Brain pericyte (primary cell): ENCODE data around the gene CIAO1.
"Not testable (repeated sequence)": the region's sequence is repeated elsewhere in the genome, so short reads cannot be mapped to it uniquely, and the experiment has no call there.

Experiments used
- DNase-seq: peaks from one replicate; pipeline ENCODE4 v3.0.0-alpha.2; 2012; ENCODE audit warnings: low read depth, low spot score

CIAO1 gene

DNA sequence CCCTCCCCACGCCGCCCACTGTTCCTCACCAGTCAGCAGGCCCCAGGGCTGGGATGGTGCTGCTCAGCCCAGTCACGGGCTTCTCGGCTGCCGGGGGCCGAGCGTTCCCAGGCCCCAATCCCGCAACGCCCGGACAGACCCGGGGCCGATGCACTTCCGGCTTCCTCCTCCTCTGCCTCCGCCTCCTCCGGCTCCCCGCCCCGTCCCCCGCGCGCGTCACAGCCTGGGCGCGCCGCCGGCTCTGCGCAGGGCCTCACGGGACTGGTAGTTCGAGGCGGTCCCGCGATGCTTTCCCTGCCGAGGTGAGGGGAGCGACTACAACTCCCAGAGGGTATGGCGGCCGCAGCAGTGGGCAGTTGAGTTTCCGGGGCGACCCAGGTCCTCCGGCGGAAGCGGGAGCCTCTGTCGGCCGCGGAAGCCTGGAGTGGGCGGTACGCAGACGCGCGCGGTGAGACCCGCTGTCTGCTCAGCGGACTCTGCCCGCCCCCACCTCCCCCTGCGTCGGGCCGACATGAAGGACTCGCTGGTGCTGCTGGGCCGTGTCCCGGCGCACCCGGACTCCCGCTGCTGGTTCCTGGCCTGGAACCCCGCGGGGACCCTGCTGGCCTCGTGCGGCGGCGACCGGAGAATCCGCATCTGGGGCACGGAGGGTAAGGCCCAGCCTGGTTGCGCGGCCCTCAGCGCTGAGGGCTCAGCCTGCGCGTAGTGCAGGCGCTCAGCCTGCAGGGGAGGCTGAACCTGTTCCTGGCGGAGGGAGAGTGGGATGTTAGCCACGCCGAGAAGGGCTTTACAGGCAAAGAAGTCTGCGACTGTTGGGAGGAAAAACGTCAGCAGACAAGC, at the start of gene CIAO1, which contains the start of gene TMEM127:
CIAO1 (plus strand) TSS at position 386 of the 840 bp plus-strand sequence; CDS start at position 512, 126 bp downstream.
TMEM127 (minus strand) TSS at position 158 of the 840 bp plus-strand sequence. CDS start 616 bp downstream, outside the sequence.
- peak; percentile 94 for DNase-seq

DNA sequence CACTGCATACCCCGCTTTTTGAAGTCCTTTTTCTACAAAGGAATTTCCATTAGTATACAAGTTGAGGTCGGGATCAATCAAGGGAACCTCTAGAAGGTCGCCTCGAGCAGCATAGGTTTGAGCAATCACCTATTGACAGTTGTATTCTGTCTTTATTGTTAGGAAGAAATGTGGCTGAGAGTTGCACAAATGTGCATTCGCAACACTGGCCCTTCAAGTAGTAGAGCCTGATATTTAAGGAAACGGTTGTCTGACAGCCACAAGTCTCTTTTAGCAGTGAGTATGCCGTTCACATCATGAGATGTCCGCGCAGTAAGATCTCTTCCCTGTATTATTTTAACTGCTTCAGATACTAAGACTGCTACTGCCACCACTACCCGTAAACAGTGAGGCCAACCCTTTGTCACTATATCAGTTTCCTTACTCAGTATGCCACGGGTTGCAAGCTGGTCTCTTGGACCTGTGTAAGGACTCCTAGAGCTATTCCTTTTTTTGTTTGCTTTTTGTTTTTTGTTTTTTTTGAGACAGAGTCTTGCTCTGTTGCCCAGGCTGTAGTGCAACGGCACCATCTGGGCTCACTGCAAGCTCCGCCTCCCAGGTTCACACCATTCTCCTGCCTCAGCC, 47.4 kb upstream of the CIAO1 start:
- DNase-seq = no peak

DNA sequence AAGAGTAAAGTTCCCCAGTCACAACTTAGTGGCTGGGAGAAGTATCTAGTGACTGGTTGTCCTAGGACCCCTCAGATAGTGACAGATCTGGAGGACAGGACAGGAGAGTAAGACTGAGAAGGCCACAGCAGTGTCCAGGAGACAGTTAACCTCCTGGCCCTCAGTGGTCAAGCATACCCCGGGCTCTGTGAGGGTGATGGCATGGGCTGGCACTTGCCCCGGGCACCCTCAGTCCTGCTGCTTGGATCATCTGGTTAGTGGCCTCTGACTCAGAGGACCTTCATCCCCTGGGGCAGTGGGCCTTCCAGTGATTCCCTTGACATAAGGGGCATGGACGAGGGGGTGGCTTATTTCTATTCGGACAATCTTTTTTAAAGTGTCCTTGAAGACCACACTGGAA, 46.1 kb upstream of the CIAO1 start:
- DNase-seq = not testable (repeated sequence)

DNA sequence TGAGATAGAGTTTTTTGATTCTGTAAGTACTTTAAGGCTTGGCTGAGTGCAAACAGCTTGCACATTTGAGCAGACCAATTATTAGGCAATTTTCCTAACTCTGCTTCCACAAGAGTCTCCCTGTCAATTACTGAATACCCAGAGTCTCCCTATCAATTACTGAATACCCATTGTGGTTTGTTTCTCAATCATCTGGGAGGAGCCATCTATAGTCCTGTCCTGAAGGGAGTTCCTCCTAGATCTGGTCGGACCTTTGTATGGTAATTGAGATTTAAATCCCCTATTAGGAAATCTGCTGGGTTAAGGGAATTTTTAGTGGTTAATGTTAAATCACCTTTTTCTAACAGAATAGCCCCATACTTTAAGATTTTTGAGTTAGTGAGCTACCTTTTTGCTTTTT, 44.9 kb upstream of the CIAO1 start:
- DNase-seq = not testable (repeated sequence)

DNA sequence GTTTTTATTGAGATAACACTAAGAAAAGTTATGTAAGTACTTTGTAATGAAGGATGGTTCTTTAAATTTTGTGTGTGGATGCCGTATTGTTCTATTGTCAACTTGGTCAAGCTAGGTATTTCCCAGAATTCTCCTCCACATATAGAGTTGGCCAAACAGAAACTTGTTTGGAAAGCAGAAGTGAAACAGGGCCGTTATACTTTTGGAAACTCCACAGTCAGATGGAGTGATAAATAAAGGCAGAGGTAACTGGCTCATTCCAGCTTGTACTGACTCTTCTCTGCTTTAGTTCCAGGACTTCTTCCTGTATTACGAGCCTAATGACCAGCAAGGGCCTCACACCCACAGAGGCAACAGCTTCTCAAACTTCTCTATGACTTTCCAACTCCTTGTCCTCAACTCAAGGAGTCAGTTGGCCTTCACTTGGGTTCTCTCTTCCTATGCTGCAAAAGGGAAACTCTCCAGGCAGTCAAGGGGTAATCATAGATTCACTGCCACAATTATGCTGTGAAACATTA, 41.0 kb upstream of the CIAO1 start:
- DNase-seq = no peak

DNA sequence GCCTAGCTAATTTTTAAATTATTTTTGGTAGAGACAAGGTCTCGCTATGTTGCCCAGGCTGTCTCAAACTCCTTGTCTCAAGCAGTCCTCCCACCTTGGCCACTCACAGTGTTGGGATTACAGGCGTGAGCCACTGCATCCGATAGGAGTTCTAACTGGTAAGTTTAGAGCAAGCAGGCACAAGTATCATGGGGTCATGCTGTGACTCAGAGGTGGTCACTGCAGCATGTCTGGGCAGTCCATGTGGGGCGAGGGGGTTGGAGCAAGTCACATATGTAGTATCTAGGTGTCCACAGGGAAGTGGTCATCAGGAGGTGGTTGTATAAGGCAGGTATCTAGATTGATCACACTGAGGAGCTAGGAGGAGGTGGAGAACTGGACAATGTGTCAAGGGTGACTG, 34.7 kb upstream of the CIAO1 start:
- no peak for DNase-seq

DNA sequence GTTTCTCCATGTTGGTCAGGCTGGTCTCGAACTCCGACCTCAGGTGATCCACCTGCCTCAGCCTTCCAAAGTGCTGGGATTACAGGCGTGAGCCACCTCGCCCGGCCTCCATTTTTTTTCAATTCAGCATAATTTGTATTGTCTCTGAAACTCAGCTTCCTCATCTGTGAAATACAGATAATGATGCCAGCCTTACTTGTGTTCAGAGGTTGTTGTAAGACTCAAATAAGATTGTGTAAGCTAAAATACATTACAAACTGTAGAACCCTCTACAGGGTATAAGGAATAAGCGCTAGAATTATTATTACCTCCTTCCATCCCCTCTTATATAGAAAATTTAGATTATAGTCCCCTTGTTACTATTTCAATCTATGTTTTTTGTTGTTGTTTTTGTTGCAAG, 32.6 kb upstream of the CIAO1 start:
- DNase-seq = no peak

DNA sequence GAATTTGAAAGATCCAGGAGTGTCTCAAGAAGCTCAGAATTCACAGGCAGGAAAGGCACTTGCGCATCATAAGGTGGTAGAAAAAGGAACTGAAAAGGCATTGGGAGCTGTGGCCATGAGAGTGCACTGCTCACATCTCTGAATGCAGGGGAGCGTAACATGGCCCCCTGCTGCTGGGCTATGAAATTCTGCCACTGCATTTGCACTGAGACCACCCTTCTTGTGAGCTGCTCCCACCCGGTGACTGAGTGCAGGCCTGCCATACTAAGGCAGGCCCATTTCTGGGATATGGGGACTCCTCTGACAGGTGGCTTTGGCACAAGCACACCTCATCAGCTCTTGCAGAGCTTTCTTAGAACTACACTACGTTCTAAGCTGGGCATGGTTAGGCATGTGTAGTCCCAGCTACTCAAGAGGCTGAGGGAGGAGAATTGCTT, 32.1 kb upstream of the CIAO1 start:
- DNase-seq = no peak

DNA sequence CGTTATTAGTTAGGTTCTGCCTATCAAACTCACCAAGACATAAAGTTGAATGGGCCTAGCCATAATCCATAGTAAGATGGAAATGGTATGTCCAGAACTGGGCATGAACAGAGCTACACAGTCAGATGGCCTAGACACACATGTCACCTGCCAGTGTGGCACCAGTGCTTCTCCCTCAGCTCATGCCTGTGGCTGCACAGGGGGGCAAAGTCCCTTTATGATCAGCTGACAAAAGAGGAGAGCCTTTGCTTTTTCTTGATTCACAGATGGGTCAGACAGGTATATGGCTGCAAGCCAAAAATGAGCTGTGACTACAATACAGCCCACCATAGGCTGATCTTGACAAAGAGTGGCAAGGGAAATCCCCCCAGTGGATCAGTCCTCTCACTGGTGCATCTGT, 29.1 kb upstream of the CIAO1 start:
- no peak for DNase-seq

DNA sequence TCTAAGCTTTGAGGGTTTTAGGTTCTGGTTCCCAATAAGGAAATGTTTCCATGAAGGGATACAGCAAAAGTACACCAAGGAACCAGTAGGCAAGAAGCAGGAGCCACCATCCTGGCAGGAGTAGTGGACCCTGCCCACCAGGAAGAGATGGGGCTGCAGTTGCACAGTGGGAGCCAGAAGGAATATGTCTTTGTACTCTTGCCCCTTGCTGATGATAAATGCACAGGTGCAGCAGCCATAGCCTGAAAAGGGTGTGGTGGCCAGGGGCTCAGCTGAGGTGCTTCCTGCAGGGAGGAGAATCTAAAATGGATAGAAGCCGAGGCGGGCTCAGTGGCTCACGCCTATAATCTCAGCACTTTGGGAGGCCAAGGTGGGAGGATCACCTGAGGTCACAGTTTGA, 27.8 kb upstream of the CIAO1 start:
- DNase-seq = no peak

DNA sequence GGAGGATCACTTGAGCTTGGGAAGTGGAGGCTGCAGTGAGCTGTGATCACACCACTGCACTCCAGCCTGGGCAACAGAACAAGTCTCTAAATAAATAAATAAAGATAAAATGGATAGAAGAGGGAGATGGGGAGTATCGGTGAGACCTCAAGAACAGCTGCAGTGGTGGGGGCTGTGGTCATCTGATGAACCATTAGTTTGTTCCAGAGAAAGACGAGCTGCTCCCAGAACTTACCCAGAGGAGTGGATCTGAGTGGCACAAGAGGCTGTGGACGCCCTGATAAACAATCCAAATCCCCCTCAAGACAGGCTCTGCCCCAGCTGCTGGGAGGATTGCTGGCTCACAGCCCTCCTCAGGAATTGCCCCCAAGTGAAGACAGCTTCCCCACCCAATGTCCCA, 26.9 kb upstream of the CIAO1 start:
- no peak for DNase-seq

DNA sequence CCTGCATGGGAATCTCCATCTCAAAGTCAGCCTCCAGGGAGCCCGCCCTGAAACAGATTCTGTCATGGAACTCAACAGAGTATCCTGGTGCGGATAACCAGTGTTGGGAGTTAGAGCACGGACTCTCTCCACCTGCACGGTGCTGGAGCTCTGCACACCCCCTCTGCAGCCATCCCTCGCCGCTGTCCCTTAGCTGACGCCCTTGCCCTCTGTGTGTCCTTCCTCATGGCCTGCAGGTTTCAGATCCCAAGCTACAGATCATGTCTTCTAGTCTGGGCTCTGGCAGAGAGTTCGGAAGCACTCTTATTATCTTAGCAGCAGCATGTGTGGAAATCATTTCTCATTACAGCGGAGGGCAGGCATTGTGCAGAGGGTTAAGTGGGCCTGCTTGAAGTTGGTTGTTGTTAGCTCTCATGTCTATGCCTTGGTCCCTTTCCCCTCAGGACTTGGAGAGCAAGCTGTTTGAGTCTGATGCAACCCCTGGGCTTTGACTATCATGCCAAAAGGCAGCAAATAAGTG, 26.2 kb upstream of the CIAO1 start:
- no peak for DNase-seq

DNA sequence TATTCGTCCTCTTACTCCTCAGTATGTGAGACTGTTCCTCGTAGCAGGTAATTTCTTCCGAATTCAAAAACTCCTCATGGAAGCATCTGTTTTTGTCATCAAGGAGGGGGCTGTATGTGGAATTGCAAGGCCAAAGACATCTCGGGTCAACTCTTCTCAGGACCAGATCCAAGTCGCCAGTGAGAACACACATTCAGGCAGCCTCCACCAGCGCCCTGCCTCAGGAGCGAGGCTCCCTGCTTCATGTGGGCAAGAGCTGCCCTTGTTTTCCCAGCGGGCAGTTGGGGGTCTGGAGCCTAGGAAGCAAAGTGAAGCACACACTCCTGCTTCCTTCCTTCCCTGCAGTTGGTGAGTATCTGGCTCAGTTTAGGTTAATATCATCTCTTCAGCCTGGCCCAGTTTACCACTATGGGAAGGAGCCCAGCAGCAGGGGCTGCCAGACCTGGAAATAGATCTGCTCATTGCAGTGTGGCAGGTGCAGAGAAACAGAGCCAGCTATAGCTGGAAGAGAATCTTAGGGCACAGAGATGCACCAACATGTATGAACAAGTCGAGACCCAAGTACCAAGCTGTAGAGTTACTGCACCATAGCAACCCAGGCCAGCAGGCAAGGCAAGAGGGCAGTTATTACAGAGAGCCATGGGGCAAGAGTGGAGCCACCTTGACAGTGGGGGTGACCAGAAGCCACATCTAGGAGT, 25.5 kb upstream of the CIAO1 start:
- no peak for DNase-seq

DNA sequence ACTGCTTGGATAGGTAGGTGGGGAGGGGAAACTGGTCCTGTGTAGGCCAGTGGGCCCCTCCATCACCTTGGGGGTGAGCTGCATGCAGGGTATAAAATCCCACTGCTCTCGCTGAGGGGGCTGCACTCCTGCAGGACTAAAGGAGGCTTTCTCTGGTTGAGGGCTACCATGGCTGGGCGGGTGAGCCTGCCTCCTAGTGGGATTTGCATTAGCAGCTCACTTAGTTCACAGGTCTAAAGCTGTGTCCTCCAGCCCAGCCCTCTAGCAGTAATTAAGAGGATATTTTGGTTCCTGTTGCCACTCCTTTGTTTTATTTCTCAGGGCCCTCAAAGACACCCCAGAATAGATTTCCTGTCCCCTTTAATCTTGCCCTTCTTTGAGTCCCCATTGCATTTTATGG, 24.8 kb upstream of the CIAO1 start:
- DNase-seq = no peak

DNA sequence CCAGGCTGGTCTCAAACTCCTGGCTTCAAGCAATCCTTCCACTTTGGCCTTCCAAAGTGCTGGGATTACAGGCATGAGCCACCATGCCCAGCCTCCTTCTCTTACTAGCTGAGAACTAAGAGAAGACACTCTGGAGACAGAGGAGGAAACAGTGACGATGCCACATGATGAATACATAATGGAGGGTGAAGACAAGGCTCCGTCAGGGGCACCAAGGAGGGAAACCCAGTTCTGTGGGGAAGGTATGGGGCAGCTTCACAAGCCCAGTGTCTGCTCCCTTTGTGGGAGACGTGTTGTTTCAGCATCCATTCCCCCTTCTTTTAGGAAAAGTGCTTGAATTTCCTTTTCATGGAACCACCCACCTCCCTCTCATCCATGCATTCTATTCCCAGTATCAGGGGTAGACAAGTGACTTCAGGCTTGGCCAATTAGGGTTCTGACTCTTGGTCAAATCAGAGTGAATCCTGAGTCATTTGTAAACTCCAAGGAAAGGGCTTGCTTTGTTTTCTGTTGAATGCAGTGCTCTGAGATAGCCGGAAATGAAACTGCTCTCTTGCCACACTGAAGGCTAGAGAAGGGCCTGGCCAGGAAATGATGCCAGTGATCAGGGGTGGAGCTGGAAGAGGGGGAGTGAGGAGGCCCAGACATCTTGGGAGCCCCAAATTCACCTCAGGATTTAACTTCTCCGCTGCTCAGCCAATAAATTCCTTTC, 24.0 kb upstream of the CIAO1 start:
- DNase-seq = no peak

DNA sequence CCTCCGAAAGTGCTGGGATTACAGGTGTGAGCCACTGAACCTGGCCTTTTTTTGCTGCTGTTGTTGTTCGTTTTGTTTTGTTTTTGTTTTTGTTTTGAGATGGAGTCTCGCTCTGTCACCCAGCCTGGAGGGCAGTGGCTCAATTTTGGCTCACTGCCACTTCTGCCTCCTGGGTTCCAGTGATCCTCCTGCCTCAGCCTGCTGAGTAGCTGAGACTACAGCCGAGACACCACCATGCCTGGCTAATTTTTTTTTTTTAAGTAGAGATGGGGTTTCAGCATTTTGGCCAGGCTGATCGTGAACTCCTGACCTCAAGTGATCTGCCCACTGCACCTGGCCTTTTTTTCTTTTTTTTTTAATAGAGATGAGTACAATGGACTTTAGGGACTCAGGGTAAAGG, 22.2 kb upstream of the CIAO1 start:
- no peak for DNase-seq

DNA sequence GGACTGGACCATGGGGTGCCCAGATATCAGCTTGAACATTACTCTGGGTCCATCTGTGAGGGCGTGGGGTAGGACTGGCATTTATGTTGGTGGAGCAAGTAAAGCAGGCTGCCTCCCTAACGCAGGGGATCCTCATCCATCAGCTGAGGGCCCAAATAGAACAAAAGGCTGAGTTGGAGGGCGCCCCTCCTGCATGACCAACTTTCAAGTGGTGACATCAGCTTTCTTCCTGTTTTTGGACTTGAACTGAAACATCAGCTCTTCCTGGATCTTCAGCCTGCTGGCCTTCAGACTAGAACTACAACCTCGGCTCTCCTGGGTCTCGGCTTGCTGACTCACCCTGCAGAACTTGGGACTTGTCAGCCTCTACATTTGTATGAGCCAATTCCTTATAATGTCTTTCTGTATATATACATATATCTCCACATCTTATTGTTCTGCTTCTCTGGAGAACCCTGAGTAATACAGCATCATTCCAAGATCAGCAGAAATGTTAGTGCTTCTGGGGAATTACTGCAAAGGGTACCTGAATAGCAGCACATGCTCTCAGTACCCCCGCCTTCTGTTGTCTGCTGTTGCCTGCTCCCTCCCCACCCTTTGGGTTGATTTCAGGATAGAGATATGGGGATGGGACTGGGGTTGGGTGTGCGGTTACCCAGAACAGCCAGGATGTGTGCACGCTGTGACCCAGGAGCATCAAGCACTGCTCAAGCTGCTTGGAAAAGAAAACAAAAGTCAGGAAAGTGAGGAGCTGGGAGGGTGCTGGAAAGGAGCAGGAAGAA, 20.2 kb upstream of the CIAO1 start:
- DNase-seq = no peak

DNA sequence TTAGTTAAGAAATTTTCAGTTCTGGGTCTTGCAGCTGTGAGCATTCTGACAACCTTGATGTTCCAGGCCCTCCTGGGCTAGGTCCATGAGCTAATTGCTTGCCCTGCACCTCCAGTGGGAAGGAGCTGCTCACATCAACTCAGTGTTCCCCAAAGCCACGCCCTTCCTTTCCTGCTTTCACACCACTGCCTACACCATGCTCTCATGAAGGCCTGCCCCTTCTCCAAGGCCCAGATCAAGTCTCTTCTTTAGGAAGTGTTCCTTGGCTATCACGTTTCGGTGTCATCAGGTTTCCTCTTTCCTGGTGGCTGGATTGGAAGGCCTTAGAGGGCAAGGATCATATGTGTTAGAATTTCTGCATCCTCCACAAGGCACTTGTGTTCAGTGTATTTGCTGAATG, 19.0 kb upstream of the CIAO1 start:
- no peak for DNase-seq

DNA sequence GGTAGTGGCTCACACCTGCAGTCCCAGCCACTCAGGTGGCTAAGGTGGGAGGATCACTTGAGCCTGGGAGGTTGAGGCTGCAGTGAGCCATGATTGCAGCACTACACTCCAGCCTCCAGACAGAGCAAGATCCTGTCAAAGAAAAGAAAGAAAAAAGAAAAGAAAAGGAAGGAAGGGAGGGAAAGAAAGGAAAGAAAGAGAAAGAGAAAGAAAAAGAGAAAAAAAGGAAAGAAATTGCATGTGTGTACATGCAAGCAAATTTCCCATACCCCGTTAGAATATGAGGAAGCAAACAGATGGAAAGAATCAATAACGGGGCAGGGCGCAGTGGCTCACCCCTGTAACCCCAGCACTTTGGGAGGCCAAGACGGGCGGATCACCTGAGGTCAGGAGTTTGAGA, 18.1 kb upstream of the CIAO1 start:
- no peak for DNase-seq

DNA sequence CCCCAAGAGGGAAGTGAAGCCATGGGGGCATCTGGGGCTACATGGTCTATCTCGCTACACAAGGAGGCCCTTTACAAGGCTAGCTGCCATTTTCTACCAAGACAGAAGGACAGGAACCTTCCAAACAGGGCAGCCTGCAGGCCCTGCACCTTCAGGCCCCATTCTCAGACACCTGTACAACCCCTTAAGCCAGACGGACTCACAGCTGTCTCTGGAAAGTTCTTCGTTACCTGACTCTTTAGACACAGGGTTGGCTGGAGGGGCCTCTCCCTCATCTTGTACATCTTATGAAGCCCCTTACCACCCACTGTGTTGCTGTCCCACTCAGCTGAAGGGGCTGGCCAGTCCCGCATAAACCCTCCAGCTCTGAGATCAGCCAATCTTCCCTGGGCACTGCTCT, 17.4 kb upstream of the CIAO1 start:
- no peak for DNase-seq

DNA sequence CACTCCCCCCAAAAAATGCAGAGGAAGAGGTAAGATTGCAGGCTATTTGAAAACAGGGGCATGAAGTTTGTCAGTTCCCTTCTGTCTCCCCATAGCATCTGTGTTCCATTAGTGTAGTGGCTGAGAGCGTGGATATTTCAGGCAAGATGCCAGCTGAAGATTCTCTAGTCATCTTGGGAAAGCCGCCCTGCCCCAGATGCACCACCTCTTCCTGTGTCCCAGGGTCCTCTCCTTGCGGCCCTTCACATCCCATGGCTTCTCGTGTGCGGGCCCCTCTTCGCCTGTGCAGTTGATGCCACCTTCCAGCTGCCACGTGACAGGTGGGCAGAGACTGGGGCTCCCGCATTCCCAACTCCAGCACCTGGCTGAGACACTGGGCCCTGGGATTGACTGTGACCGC, 16.4 kb upstream of the CIAO1 start:
- DNase-seq = no peak
